KBM-7 (cell line): ENCODE data around the gene FBN1.

Experiments
- DNase-seq: peaks from one replicate; pipeline ENCODE4 v3.0.0-alpha.2; 2015
- in situ Hi-C: fragments of 300-500 bp; cut with MboI; formaldehyde crosslinking; loops from 2 replicates; pipeline ENCODE4 v1.14.3; 2020; ENCODE audit warnings: low sequenced_read_pairs, low pct_unique_long_range_greater_than_20kb, mixed read lengths

FBN1 gene

GRCh38 chr15:48645558-48646330, at the start of gene FBN1:
Gene FBN1, minus strand, starts transcription at chr15:48645709. Its CDS starts 940 bp downstream, at chr15:48644769.
- DNase-seq: peak; percentile 38
- in situ Hi-C loops: no loop called here

GRCh38 chr15:48693484-48693883, 48.0 kb upstream of the FBN1 start:
- in situ Hi-C loops: no loop called here
- DNase-seq: no peak

- in situ Hi-C loops: no loop called here
- DNase-seq: no peak
Measured at GRCh38 chr15:48688493-48688892, 43.0 kb upstream of the FBN1 start.

GRCh38 chr15:48683991-48684765, 38.7 kb upstream of the FBN1 start:
- DNase-seq: no peak
- in situ Hi-C loops: no loop called here

GRCh38 chr15:48682942-48683651, 37.6 kb upstream of the FBN1 start:
- DNase-seq: no peak
- in situ Hi-C loops: no loop called here

- DNase-seq: no peak
- in situ Hi-C loops: no loop called here
Measured at GRCh38 chr15:48681353-48681752, 35.8 kb upstream of the FBN1 start.

- in situ Hi-C loops: no loop called here
- DNase-seq: no peak
Measured at GRCh38 chr15:48680841-48681240, 35.3 kb upstream of the FBN1 start.

GRCh38 chr15:48679952-48680351, 34.4 kb upstream of the FBN1 start:
- in situ Hi-C loops: no loop called here

GRCh38 chr15:48678851-48679250, 33.3 kb upstream of the FBN1 start:
- DNase-seq: no peak
- in situ Hi-C loops: no loop called here

More at GRCh38 chr15:48679952-48680351, 34.4 kb upstream of the FBN1 start:
- DNase-seq: no peak

GRCh38 chr15:48677821-48678220, 32.3 kb upstream of the FBN1 start:
- DNase-seq: no peak
- in situ Hi-C loops: no loop called here

- DNase-seq: no peak
Measured at GRCh38 chr15:48675436-48675835, 29.9 kb upstream of the FBN1 start.

GRCh38 chr15:48674876-48675275, 29.4 kb upstream of the FBN1 start:
- no peak for DNase-seq
- in situ Hi-C loops: no loop called here

More at GRCh38 chr15:48675436-48675835, 29.9 kb upstream of the FBN1 start:
- in situ Hi-C loops: no loop called here

GRCh38 chr15:48672206-48672605, 26.7 kb upstream of the FBN1 start:
- in situ Hi-C loops: no loop called here

GRCh38 chr15:48671103-48672022, 25.9 kb upstream of the FBN1 start:
- DNase-seq: no peak
- in situ Hi-C loops: no loop called here

More at GRCh38 chr15:48672206-48672605, 26.7 kb upstream of the FBN1 start:
- no peak for DNase-seq

GRCh38 chr15:48667701-48668100, 22.2 kb upstream of the FBN1 start:
- in situ Hi-C loops: no loop called here
- no peak for DNase-seq

GRCh38 chr15:48664436-48664835, 18.9 kb upstream of the FBN1 start:
- in situ Hi-C loops: no loop called here
- no peak for DNase-seq

- in situ Hi-C loops: no loop called here
- no peak for DNase-seq
Measured at GRCh38 chr15:48657950-48658591, 12.6 kb upstream of the FBN1 start.

- in situ Hi-C loops: no loop called here
- DNase-seq: no peak
Measured at GRCh38 chr15:48654801-48655200, 9.3 kb upstream of the FBN1 start.
